SU-DHL-6 (cell line): ENCODE results near the gene S100B.

Source experiments
- H2AFZ ChIP-seq: fragments of 200-600 bp; sonication (generic); 2 replicates; pipeline ENCODE4 v1.6.1; 2014; ENCODE audit warnings: low read depth, mild to moderate bottlenecking, moderate library complexity, mixed read lengths, antibody characterized with exemption, low read length; ENCODE audit not compliant: severe bottlenecking
- H3F3A ChIP-seq: fragments of 200-600 bp; shearing (Covaris generic); 2 replicates; pipeline ENCODE4 v1.6.0; 2016; ENCODE audit warnings: antibody characterized with exemption, mild to moderate bottlenecking; ENCODE audit not compliant: insufficient read depth
- H3K27ac ChIP-seq: fragments of 200-600 bp; sonication (generic); 2 replicates; pipeline ENCODE4 v1.5.1; 2016; ENCODE audit warnings: low read depth, mild to moderate bottlenecking, low read length, moderate library complexity, mixed read lengths
- H3K27me3 ChIP-seq: fragments of 200-600 bp; sonication (generic), shearing (Covaris generic); 2 replicates; pipeline ENCODE4 v1.6.0; 2014; ENCODE audit warnings: mild to moderate bottlenecking, low read length
- H3K36me3 ChIP-seq: fragments of 200-600 bp; sonication (generic); 2 replicates; pipeline ENCODE4 v1.6.1; 2014; ENCODE audit warnings: mild to moderate bottlenecking, low read length, mixed read lengths
- H3K4me2 ChIP-seq: fragments of 300-600, 200-600 bp; shearing (Covaris generic), sonication (generic); 2 replicates; pipeline ENCODE4 v1.6.0; 2014; ENCODE audit warnings: low read length, low read depth, mild to moderate bottlenecking; ENCODE audit not compliant: poor library complexity, severe bottlenecking
- H3K4me3 ChIP-seq: fragments of 200-600 bp; sonication (generic); 2 replicates; pipeline ENCODE4 v1.5.1; 2014; ENCODE audit warnings: antibody characterized with exemption, low read length, mild to moderate bottlenecking, mixed read lengths; ENCODE audit not compliant: insufficient read depth, poor library complexity, severe bottlenecking
- H3K79me2 ChIP-seq: fragments of 200-600 bp; sonication (generic); 2 replicates; pipeline ENCODE4 v1.6.1; 2014; ENCODE audit warnings: mild to moderate bottlenecking, low read length, moderate library complexity; ENCODE audit not compliant: insufficient read depth
- H3K9ac ChIP-seq: fragments of 200-600 bp; sonication (generic); 2 replicates; pipeline ENCODE4 v1.7.0; 2014; ENCODE audit warnings: mild to moderate bottlenecking, low read length
- H3K9me2 ChIP-seq: fragments of 200-600 bp; sonication (generic); replicated peaks from 2 replicates; pipeline ENCODE4 v1.6.1; 2014; ENCODE audit warnings: low read length; ENCODE audit not compliant: insufficient read depth
- H3K9me3 ChIP-seq: fragments of 200-600 bp; sonication (generic); 2 replicates; pipeline ENCODE4 v1.6.1; 2014; ENCODE audit warnings: low read length, mixed read lengths; ENCODE audit not compliant: insufficient read depth
- H4K20me1 ChIP-seq: fragments of 200-600 bp; sonication (generic); 2 replicates; pipeline ENCODE4 v1.6.1; 2014; ENCODE audit warnings: low read depth, mild to moderate bottlenecking, antibody characterized with exemption, low read length, moderate library complexity, mixed read lengths
- CTCF ChIP-seq: fragments of 200-600 bp; sonication (generic); IDR thresholded peaks from one replicate; pipeline ENCODE4 v1.5.1; 2017; ENCODE audit warnings: antibody characterized with exemption, mild to moderate bottlenecking, low read length, moderate library complexity; ENCODE audit not compliant: insufficient read depth, poor library complexity, severe bottlenecking
- EZH2phosphoT487 ChIP-seq: fragments of 200-600 bp; sonication (generic), shearing (Covaris generic); conservative IDR thresholded peaks from 2 replicates; pipeline ENCODE4 v1.6.1; 2018; ENCODE audit warnings: mild to moderate bottlenecking, antibody characterized with exemption, low read length, moderate library complexity, mixed read lengths

S100B gene

GRCh38 chr21:46605767-46606426 lies 1.0 kb upstream of the S100B start:
- Histone ChIP-seq H3K79me2 (no peaks in the 10 kb centered on the region), H3K9me3 (no peaks in the 10 kb centered on the region), H3K36me3 (no peaks in the 10 kb centered on the region), H3K4me2 (no peak overlapping the region), H3K27ac (no peak overlapping the region), H3K4me3 (no peak overlapping the region), H3K27me3 (no peaks in the 10 kb centered on the region), H3K9ac (no peak overlapping the region), H3K9me2 (no peaks in the 10 kb centered on the region), H2AFZ (no peak overlapping the region), H3F3A (no peaks in the 10 kb centered on the region), H4K20me1 (no peaks in the 10 kb centered on the region)
- TF ChIP-seq EZH2phosphoT487 (no peak), CTCF (no peak)

GRCh38 chr21:46604329-46604974 lies 430 bp downstream of the S100B start:
- no peaks in the 10 kb centered on the region for H3F3A ChIP-seq
- H3K79me2 ChIP-seq, result no peaks in the 10 kb centered on the region
- no peak overlapping the region for H3K27ac ChIP-seq
- no peak for TF ChIP-seq CTCF
- no peak for TF ChIP-seq EZH2phosphoT487
- no peaks in the 10 kb centered on the region for H3K27me3 ChIP-seq
- no peaks in the 10 kb centered on the region for H3K9me2 ChIP-seq
- H4K20me1 ChIP-seq, result no peaks in the 10 kb centered on the region
- H3K9ac ChIP-seq, result no peak overlapping the region
- H2AFZ ChIP-seq, result no peak overlapping the region
- H3K4me3 ChIP-seq, result no peak overlapping the region
- no peaks in the 10 kb centered on the region for H3K9me3 ChIP-seq
- no peaks in the 10 kb centered on the region for H3K36me3 ChIP-seq
- no peak overlapping the region for H3K4me2 ChIP-seq

GRCh38 chr21:46603228-46603627 lies 1.7 kb downstream of the S100B start:
- Histone ChIP-seq H3K36me3 (no peaks in the 10 kb centered on the region), H4K20me1 (no peaks in the 10 kb centered on the region), H3K9me3 (no peaks in the 10 kb centered on the region), H3K9ac (no peak overlapping the region), H3K27me3 (no peaks in the 10 kb centered on the region), H3K79me2 (no peaks in the 10 kb centered on the region), H3F3A (no peaks in the 10 kb centered on the region), H3K9me2 (no peaks in the 10 kb centered on the region), H3K4me3 (no peak overlapping the region), H3K27ac (no peak overlapping the region), H3K4me2 (no peak overlapping the region), H2AFZ (no peak overlapping the region)
- TF ChIP-seq CTCF (no peak), EZH2phosphoT487 (no peak)
